WTC11 (cell line): ENCODE results near the gene SSC5D. TPM values are rescaled to one million over a fixed set of nuclear protein-coding genes. Genes with fewer than 3 reads are reported as not detected.

Experiments
- ATAC-seq: fragments of 200-7000 bp; cut with Tn5 transposase; 2 replicates; pipeline ENCODE4 v1.10.0; 2021; ENCODE audit warnings: mild to moderate bottlenecking, moderate library complexity
- CTCF ChIA-PET: fragments of 300-600 bp; sonication (Branson Sonifier 250); formaldehyde crosslinking; loops from one replicate; lab custom pipeline; 2021; ENCODE audit warnings: antibody characterized with exemption; lab: Charles Lee
- POLR2A ChIA-PET: fragments of 350-600 bp; sonication (Branson Sonifier 250); formaldehyde crosslinking; loops from one replicate; lab custom pipeline; 2021; ENCODE audit warnings: antibody characterized with exemption; lab: Charles Lee
- DNase-seq: peaks from one replicate; pipeline ENCODE4 v3.0.0; 2021; ENCODE audit warnings: low spot score
- H3K27ac Mint-ChIP-seq: 2 replicates; pipeline ENCODE4 v1.8.0; 2021; ENCODE audit warnings: mixed read lengths
- H3K27me3 Mint-ChIP-seq: 2 replicates; pipeline ENCODE4 v1.8.0; 2021; ENCODE audit warnings: low read depth, mild to moderate bottlenecking, moderate library complexity, mixed read lengths
- H3K36me3 Mint-ChIP-seq: 2 replicates; pipeline ENCODE4 v1.8.0; 2021; ENCODE audit warnings: mixed read lengths
- H3K4me1 Mint-ChIP-seq: 2 replicates; pipeline ENCODE4 v1.8.0; 2022; ENCODE audit warnings: mixed read lengths
- H3K4me3 Mint-ChIP-seq: 2 replicates; pipeline ENCODE4 v1.8.0; 2021; ENCODE audit warnings: mild to moderate bottlenecking, moderate library complexity, mixed read lengths
- H3K9me3 Mint-ChIP-seq: 2 replicates; pipeline ENCODE4 v1.8.0; 2021; ENCODE audit warnings: mixed read lengths
- ATF1 ChIP-seq: sonication (generic); formaldehyde crosslinking; IDR thresholded peaks from 2 replicates; pipeline ENCODE4 v1.8.1; 2023; ENCODE audit warnings: mild to moderate bottlenecking, moderate library complexity, missing genetic modification reagents
- ATF6 ChIP-seq: sonication (generic); formaldehyde crosslinking; IDR thresholded peaks from 2 replicates; pipeline ENCODE4 v1.8.1; 2023; ENCODE audit warnings: mild to moderate bottlenecking, missing genetic modification reagents
- CREM ChIP-seq: sonication (generic); formaldehyde crosslinking; IDR thresholded peaks from 2 replicates; pipeline ENCODE4 v1.8.1; 2022; ENCODE audit warnings: mild to moderate bottlenecking, missing genetic modification reagents, moderate library complexity
- E2F4 ChIP-seq: sonication (generic); formaldehyde crosslinking; IDR thresholded peaks from 2 replicates; pipeline ENCODE4 v1.8.1; 2022; ENCODE audit warnings: low read depth, mild to moderate bottlenecking, moderate library complexity, missing genetic modification reagents, borderline replicate concordance
- E2F5 ChIP-seq: sonication (generic); formaldehyde crosslinking; IDR thresholded peaks from 2 replicates; pipeline ENCODE4 v1.8.1; 2022; ENCODE audit warnings: mild to moderate bottlenecking, moderate library complexity, missing genetic modification reagents
- FOXK1 ChIP-seq: sonication (generic); formaldehyde crosslinking; IDR thresholded peaks from 2 replicates; pipeline ENCODE4 v1.8.0; 2022; ENCODE audit warnings: mild to moderate bottlenecking, moderate library complexity, missing genetic modification reagents
- GTF2I ChIP-seq: fragments of 250-450 bp; sonication (Bioruptor Pico); conservative IDR thresholded peaks from 2 replicates; pipeline ENCODE4 v1.4.0; 2021; ENCODE audit warnings: mild to moderate bottlenecking
- MLX ChIP-seq: sonication (generic); formaldehyde crosslinking; IDR thresholded peaks from 2 replicates; pipeline ENCODE4 v1.8.1; 2023; ENCODE audit warnings: mild to moderate bottlenecking, missing genetic modification reagents, moderate library complexity
- PRRX2 ChIP-seq: fragments of 250-450 bp; sonication (Bioruptor Pico); IDR thresholded peaks from 2 replicates; pipeline ENCODE4 v1.8.0; 2021; ENCODE audit warnings: mild to moderate bottlenecking
- SMAD3 ChIP-seq: sonication (generic); formaldehyde crosslinking; IDR thresholded peaks from 2 replicates; pipeline ENCODE4 v1.8.0; 2022; ENCODE audit warnings: missing genetic modification reagents, mild to moderate bottlenecking, borderline replicate concordance
- SP1 ChIP-seq: sonication (generic); formaldehyde crosslinking; conservative IDR thresholded peaks from 2 replicates; pipeline ENCODE4 v1.8.1; 2022; ENCODE audit warnings: missing genetic modification reagents
- TCF7 ChIP-seq: sonication (generic); formaldehyde crosslinking; IDR thresholded peaks from 2 replicates; pipeline ENCODE4 v1.8.0; 2022; ENCODE audit warnings: mild to moderate bottlenecking, low read depth, missing genetic modification reagents, moderate library complexity
- total RNA-seq: library from RNA; stranded (reverse); gene quantifications from 3 replicates; pipeline ENCODE4 v1.2.3, GENCODE V29; 2021
- TF ChIP-seq, protein P1 (sequence below): sonication (generic); formaldehyde crosslinking; IDR thresholded peaks from 2 replicates; pipeline ENCODE4 v1.8.0; 2023; ENCODE audit warnings: missing genetic modification reagents, mild to moderate bottlenecking, borderline replicate concordance
- TF ChIP-seq, protein P2 (sequence below): sonication (generic); formaldehyde crosslinking; IDR thresholded peaks from 2 replicates; pipeline ENCODE4 v1.8.1; 2023; ENCODE audit warnings: mild to moderate bottlenecking, missing genetic modification reagents, borderline replicate concordance
- TF ChIP-seq, protein P3 (sequence below): sonication (generic); formaldehyde crosslinking; IDR thresholded peaks from 2 replicates; pipeline ENCODE4 v1.8.0; 2023; ENCODE audit warnings: mild to moderate bottlenecking, missing genetic modification reagents

The SSC5D gene
- total RNA-seq, 1 experiment from 2014 or later = 2.9 TPM

DNA sequence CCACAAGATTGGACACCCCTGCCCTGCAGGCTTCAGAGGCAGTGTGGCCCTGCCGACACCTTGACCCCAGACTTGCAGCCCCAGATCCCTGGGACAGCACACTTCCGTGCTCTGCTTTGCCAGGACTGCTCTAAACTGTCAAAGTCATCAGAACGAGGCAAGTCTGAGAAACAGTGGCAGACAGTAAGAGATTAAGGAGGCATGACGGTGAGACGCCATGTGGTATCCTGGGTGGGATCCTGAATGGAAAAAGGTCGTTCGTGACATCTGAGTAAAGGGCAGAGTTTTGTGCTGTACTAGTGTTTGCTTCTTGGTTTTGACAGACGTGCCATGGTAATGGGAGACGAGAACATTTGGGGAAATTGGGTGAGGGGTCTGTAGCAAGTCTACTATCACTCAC is 78.6 kb downstream of the SSC5D start (continued):
- TF ChIP-seq, protein P1, sequence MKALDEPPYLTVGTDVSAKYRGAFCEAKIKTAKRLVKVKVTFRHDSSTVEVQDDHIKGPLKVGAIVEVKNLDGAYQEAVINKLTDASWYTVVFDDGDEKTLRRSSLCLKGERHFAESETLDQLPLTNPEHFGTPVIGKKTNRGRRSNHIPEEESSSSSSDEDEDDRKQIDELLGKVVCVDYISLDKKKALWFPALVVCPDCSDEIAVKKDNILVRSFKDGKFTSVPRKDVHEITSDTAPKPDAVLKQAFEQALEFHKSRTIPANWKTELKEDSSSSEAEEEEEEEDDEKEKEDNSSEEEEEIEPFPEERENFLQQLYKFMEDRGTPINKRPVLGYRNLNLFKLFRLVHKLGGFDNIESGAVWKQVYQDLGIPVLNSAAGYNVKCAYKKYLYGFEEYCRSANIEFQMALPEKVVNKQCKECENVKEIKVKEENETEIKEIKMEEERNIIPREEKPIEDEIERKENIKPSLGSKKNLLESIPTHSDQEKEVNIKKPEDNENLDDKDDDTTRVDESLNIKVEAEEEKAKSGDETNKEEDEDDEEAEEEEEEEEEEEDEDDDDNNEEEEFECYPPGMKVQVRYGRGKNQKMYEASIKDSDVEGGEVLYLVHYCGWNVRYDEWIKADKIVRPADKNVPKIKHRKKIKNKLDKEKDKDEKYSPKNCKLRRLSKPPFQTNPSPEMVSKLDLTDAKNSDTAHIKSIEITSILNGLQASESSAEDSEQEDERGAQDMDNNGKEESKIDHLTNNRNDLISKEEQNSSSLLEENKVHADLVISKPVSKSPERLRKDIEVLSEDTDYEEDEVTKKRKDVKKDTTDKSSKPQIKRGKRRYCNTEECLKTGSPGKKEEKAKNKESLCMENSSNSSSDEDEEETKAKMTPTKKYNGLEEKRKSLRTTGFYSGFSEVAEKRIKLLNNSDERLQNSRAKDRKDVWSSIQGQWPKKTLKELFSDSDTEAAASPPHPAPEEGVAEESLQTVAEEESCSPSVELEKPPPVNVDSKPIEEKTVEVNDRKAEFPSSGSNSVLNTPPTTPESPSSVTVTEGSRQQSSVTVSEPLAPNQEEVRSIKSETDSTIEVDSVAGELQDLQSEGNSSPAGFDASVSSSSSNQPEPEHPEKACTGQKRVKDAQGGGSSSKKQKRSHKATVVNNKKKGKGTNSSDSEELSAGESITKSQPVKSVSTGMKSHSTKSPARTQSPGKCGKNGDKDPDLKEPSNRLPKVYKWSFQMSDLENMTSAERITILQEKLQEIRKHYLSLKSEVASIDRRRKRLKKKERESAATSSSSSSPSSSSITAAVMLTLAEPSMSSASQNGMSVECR (CRISPR knock-in tag) = no peak
- no peak for TF ChIP-seq E2F4 (CRISPR knock-in tag)

- ChIA-PET CTCF (no interaction called here), POLR2A (no interaction called here)
- TF ChIP-seq GTF2I (no peak), ATF1 (CRISPR knock-in tag) (no peak), ATF6 (no peak), CREM (CRISPR knock-in tag) (no peak), SMAD3 (CRISPR knock-in tag) (no peak), MLX (CRISPR knock-in tag) (no peak), PRRX2 (CRISPR knock-in tag) (no peak), TCF7 (no peak), SP1 (CRISPR knock-in tag) (no peak), E2F5 (CRISPR knock-in tag) (no peak), FOXK1 (CRISPR knock-in tag) (no peak)
- TF ChIP-seq, protein P2, sequence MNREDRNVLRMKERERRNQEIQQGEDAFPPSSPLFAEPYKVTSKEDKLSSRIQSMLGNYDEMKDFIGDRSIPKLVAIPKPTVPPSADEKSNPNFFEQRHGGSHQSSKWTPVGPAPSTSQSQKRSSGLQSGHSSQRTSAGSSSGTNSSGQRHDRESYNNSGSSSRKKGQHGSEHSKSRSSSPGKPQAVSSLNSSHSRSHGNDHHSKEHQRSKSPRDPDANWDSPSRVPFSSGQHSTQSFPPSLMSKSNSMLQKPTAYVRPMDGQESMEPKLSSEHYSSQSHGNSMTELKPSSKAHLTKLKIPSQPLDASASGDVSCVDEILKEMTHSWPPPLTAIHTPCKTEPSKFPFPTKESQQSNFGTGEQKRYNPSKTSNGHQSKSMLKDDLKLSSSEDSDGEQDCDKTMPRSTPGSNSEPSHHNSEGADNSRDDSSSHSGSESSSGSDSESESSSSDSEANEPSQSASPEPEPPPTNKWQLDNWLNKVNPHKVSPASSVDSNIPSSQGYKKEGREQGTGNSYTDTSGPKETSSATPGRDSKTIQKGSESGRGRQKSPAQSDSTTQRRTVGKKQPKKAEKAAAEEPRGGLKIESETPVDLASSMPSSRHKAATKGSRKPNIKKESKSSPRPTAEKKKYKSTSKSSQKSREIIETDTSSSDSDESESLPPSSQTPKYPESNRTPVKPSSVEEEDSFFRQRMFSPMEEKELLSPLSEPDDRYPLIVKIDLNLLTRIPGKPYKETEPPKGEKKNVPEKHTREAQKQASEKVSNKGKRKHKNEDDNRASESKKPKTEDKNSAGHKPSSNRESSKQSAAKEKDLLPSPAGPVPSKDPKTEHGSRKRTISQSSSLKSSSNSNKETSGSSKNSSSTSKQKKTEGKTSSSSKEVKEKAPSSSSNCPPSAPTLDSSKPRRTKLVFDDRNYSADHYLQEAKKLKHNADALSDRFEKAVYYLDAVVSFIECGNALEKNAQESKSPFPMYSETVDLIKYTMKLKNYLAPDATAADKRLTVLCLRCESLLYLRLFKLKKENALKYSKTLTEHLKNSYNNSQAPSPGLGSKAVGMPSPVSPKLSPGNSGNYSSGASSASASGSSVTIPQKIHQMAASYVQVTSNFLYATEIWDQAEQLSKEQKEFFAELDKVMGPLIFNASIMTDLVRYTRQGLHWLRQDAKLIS (CRISPR knock-in tag) = no peak
- TF ChIP-seq, protein P3, sequence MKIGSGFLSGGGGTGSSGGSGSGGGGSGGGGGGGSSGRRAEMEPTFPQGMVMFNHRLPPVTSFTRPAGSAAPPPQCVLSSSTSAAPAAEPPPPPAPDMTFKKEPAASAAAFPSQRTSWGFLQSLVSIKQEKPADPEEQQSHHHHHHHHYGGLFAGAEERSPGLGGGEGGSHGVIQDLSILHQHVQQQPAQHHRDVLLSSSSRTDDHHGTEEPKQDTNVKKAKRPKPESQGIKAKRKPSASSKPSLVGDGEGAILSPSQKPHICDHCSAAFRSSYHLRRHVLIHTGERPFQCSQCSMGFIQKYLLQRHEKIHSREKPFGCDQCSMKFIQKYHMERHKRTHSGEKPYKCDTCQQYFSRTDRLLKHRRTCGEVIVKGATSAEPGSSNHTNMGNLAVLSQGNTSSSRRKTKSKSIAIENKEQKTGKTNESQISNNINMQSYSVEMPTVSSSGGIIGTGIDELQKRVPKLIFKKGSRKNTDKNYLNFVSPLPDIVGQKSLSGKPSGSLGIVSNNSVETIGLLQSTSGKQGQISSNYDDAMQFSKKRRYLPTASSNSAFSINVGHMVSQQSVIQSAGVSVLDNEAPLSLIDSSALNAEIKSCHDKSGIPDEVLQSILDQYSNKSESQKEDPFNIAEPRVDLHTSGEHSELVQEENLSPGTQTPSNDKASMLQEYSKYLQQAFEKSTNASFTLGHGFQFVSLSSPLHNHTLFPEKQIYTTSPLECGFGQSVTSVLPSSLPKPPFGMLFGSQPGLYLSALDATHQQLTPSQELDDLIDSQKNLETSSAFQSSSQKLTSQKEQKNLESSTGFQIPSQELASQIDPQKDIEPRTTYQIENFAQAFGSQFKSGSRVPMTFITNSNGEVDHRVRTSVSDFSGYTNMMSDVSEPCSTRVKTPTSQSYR (CRISPR knock-in tag) = no peak
- DNase-seq = no peak
- no peak for ATAC-seq
- Mint-ChIP-seq H3K4me3 (no peak overlapping the region), H3K4me1 (no peaks in the 10 kb centered on the region), H3K9me3 (0 out of 2 replicates have a peak, but pooled peaks cover 3% of the 10 kb centered on the region), H3K27ac (no peak overlapping the region), H3K27me3 (peaks cover 11% of the 10 kb centered on the region), H3K36me3 (no peaks in the 10 kb centered on the region)
These were observed 79.6 kb downstream of the SSC5D start for GRCh38 chr19:55567708-55568328.
